Measurements from ENCODE around the gene BCDIN3D. TPM values are rescaled to one million over a fixed set of nuclear protein-coding genes. Genes with fewer than 3 reads are reported as not detected.

BCDIN3D gene
- total RNA-seq, 2 donors from 2014 or later = 3.3 to 3.7 TPM

GRCh38 chr12:49827401-49828099 lies 15.4 kb downstream of the BCDIN3D start:
- peak overlapping the region; percentile 70 to 73 for H3K9ac ChIP-seq (ENCODE audit: low read depth in 2 of 2, low read length in 2 of 2)
- intact Hi-C loops (cut with DNase I) = no loop called here
- H3K4me1 ChIP-seq = no peaks in the 10 kb centered on the region
- peak overlapping the region; percentile 49 for H3K27ac ChIP-seq
- no peaks in the 10 kb centered on the region for H3K9me3 ChIP-seq
- H3K4me3 ChIP-seq = peak overlapping the region; percentile 70
- H3K27me3 ChIP-seq = no peaks in the 10 kb centered on the region
- peak; percentile 50 for DNase-seq
- H3K36me3 ChIP-seq = no peaks in the 10 kb centered on the region
- no peak for TF ChIP-seq CTCF (IDR thresholded peaks at IDR 0.05)

- H3K9me3 ChIP-seq = no peaks in the 10 kb centered on the region
- H3K27ac ChIP-seq = peak overlapping the region; percentile 49
- peak overlapping the region; percentile 70 for H3K4me3 ChIP-seq
- H3K4me1 ChIP-seq = no peaks in the 10 kb centered on the region
- no peaks in the 10 kb centered on the region for H3K36me3 ChIP-seq
- no peaks in the 10 kb centered on the region for H3K27me3 ChIP-seq
- TF ChIP-seq CTCF (IDR thresholded peaks at IDR 0.05) = no peak
- H3K9ac ChIP-seq (ENCODE audit: low read depth in 2 of 2, low read length in 2 of 2) = peak overlapping the region; percentile 70 to 73
- no peak for DNase-seq
- intact Hi-C loops (cut with DNase I) = no loop called here
Measured at GRCh38 chr12:49827051-49827400, 15.9 kb downstream of the BCDIN3D start.

- peak overlapping the region in 1 of 2 donors; percentile 32 for H3K9ac ChIP-seq (ENCODE audit: low read depth in 2 of 2, low read length in 2 of 2)
- TF ChIP-seq CTCF (IDR thresholded peaks at IDR 0.05) = no peak
- no peak overlapping the region for H3K4me3 ChIP-seq
- DNase-seq = no peak
- intact Hi-C loops (cut with DNase I) = no loop called here
- H3K9me3 ChIP-seq = no peaks in the 10 kb centered on the region
- no peak overlapping the region for H3K27ac ChIP-seq
- H3K27me3 ChIP-seq = no peaks in the 10 kb centered on the region
- H3K4me1 ChIP-seq = no peaks in the 10 kb centered on the region
- no peaks in the 10 kb centered on the region for H3K36me3 ChIP-seq
Measured at GRCh38 chr12:49825971-49826421, 16.9 kb downstream of the BCDIN3D start.

GRCh38 chr12:49825360-49825970 lies 17.4 kb downstream of the BCDIN3D start:
- DNase-seq = no peak
- Histone ChIP-seq H3K27ac (peak overlapping the region; percentile 44), H3K9ac (ENCODE audit: low read depth in 2 of 2, low read length in 2 of 2) (peak overlapping the region in 1 of 2 donors; percentile 32), H3K27me3 (no peaks in the 10 kb centered on the region), H3K4me3 (no peak overlapping the region), H3K4me1 (no peaks in the 10 kb centered on the region), H3K9me3 (no peaks in the 10 kb centered on the region), H3K36me3 (no peaks in the 10 kb centered on the region)
- intact Hi-C loops (cut with DNase I) = no loop called here
- TF ChIP-seq CTCF (IDR thresholded peaks at IDR 0.05) = no peak

GRCh38 chr12:49824895-49825294 lies 18.0 kb downstream of the BCDIN3D start:
- TF ChIP-seq CTCF (IDR thresholded peaks at IDR 0.05) = no peak
- intact Hi-C loops (cut with DNase I) = no loop called here
- H3K27me3 ChIP-seq = no peaks in the 10 kb centered on the region
- no peak overlapping the region for H3K9ac ChIP-seq (ENCODE audit: low read depth in 2 of 2, low read length in 2 of 2)
- peak overlapping the region; percentile 44 for H3K27ac ChIP-seq
- H3K4me3 ChIP-seq = no peak overlapping the region
- DNase-seq = no peak
- H3K4me1 ChIP-seq = no peaks in the 10 kb centered on the region
- H3K36me3 ChIP-seq = no peaks in the 10 kb centered on the region
- H3K9me3 ChIP-seq = no peaks in the 10 kb centered on the region
